ENCODE measurements around the gene EVI5L. TPM values are rescaled to one million over a fixed set of nuclear protein-coding genes. Genes with fewer than 3 reads are reported as not detected.

Gene EVI5L
- total RNA-seq, 1 donor from 2014 or later = 4.4 TPM

Other genes starting within 250 kb of the EVI5L start
- 0.37 and 0.67 TPM in 2 replicates for gene CAMSAP3, start 234.4 kb upstream of the EVI5L start, total RNA-seq
- gene XAB2, start 200.7 kb upstream of the EVI5L start, total RNA-seq = 50.7 and 51.2 TPM in 2 replicates
- 88.5 and 93.4 TPM in 2 replicates for gene PET100, start 200.4 kb upstream of the EVI5L start, total RNA-seq
- gene PCP2, start 196.5 kb upstream of the EVI5L start, total RNA-seq = 0.34 and 1.4 TPM in 2 replicates
- gene STXBP2, start 193.1 kb upstream of the EVI5L start, total RNA-seq = 101 and 102 TPM in 2 replicates
- not detected in 2 replicates for gene RETN, start 161.2 kb upstream of the EVI5L start, total RNA-seq
- not detected in 2 replicates for gene MCEMP1, start 153.1 kb upstream of the EVI5L start, total RNA-seq
- 72.2 and 86.8 TPM in 2 replicates for gene TRAPPC5, start 149.4 kb upstream of the EVI5L start, total RNA-seq
- gene FCER2, start 128.1 kb upstream of the EVI5L start, total RNA-seq = not detected in 2 replicates
- gene CLEC4G, start 98.1 kb upstream of the EVI5L start, total RNA-seq = not detected in 2 replicates
- not detected in 2 replicates for gene CD209, start 82.7 kb upstream of the EVI5L start, total RNA-seq
- not detected in 2 replicates for gene CLEC4M, start 67.0 kb upstream of the EVI5L start, total RNA-seq
- gene PRR36, start 44.2 kb downstream of the EVI5L start, total RNA-seq = 0.05 and 0.17 TPM in 2 replicates
- not detected in 2 replicates for gene LRRC8E, start 58.3 kb downstream of the EVI5L start, total RNA-seq
- 47.6 and 51.9 TPM in 2 replicates for gene MAP2K7, start 73.7 kb downstream of the EVI5L start, total RNA-seq
- gene TGFBR3L, start 84.6 kb downstream of the EVI5L start, total RNA-seq = 6.9 and 7.5 TPM in 2 replicates
- 21.3 and 22.4 TPM in 2 replicates for gene SNAPC2, start 90.1 kb downstream of the EVI5L start, total RNA-seq
- 1.9 and 2.6 TPM in 2 replicates for gene CTXN1, start 95.9 kb downstream of the EVI5L start, total RNA-seq
- gene TIMM44, start 113.4 kb downstream of the EVI5L start, total RNA-seq = 114 and 120 TPM in 2 replicates
- 182 and 186 TPM in 2 replicates for gene ELAVL1, start 175.4 kb downstream of the EVI5L start, total RNA-seq
- not detected in 2 replicates for gene CCL25, start 222.5 kb downstream of the EVI5L start, total RNA-seq